K562 (cell line): ENCODE measurements around the gene PLCB1. TPM values are rescaled to one million over a fixed set of nuclear protein-coding genes. Genes with fewer than 3 reads are reported as not detected.

Experiments
- DEAF1 ChIP-seq: fragments of 450-650 bp; formaldehyde crosslinking; IDR thresholded peaks from 2 replicates; pipeline ENCODE4 v1.4.0; 2020; ENCODE audit warnings: mild to moderate bottlenecking, moderate library complexity
- FOXK2 ChIP-seq, 2 experiments: fragments of 450-650 bp; IDR thresholded peaks in 1 of 2; conservative IDR thresholded peaks in 1 of 2; 2 replicates each; pipeline ENCODE4 v1.6.1; 2016; ENCODE audit warnings: low read depth in 2 of 2, mild to moderate bottlenecking in 1 of 2
- HDAC6 ChIP-seq: IDR thresholded peaks from 2 replicates; pipeline ENCODE4 v1.6.1; 2012; ENCODE audit warnings: low read depth, mild to moderate bottlenecking, control low read depth, inconsistent platforms, low read length, moderate library complexity
- HLTF ChIP-seq: fragments of 450-650 bp; IDR thresholded peaks from 2 replicates; pipeline ENCODE4 v1.6.1; 2016
- HMGN3 ChIP-seq: IDR thresholded peaks from 2 replicates; pipeline ENCODE4 v1.6.1; 2011; ENCODE audit warnings: borderline replicate concordance, low read depth, mild to moderate bottlenecking, mixed read lengths, low read length; ENCODE audit not compliant: insufficient read length; ENCODE audit errors: extremely low read depth
- MEIS2 ChIP-seq: fragments of 450-650 bp; IDR thresholded peaks from 2 replicates; pipeline ENCODE4 v1.6.1; 2014; ENCODE audit warnings: mild to moderate bottlenecking; ENCODE audit not compliant: partially characterized antibody
- MTA1 ChIP-seq: fragments of 450-650 bp; IDR thresholded peaks from 2 replicates; pipeline ENCODE4 v1.6.1; 2017; ENCODE audit warnings: borderline replicate concordance
- PBX2 ChIP-seq, 2 experiments: IDR thresholded peaks in 1 of 2; conservative IDR thresholded peaks in 1 of 2; 2 replicates each; pipeline ENCODE4 v1.6.1; 2016; ENCODE audit warnings: low read depth in 2 of 2, mild to moderate bottlenecking in 1 of 2, missing compliant biosample characterization in 1 of 2, missing genetic modification characterization in 1 of 2, moderate library complexity in 1 of 2
- PKNOX1 ChIP-seq: fragments of 450-650 bp; IDR thresholded peaks from 2 replicates; pipeline ENCODE4 v1.6.1; 2016
- POLR2AphosphoS2 ChIP-seq: IDR thresholded peaks from 2 replicates; pipeline ENCODE4 v1.6.1; 2012; ENCODE audit warnings: low read length, improper control_type of control experiment
- RAD21 ChIP-seq, 2 experiments: fragments of 250-450 bp in 1 of 2; fragments of 450-650 bp in 1 of 2; sonication (Bioruptor Pico) in 1 of 2; formaldehyde crosslinking in 1 of 2; IDR thresholded peaks in 1 of 2; conservative IDR thresholded peaks in 1 of 2; 2 replicates each; pipeline versions ENCODE4 v1.4.0 to v1.8.0; 2020 to 2022; ENCODE audit warnings: mild to moderate bottlenecking in 2 of 2, moderate library complexity in 1 of 2
- SMC3 ChIP-seq: conservative IDR thresholded peaks from 2 replicates; pipeline ENCODE4 v1.6.1; 2011; ENCODE audit warnings: low read depth, low read length, improper control_type of control experiment; ENCODE audit not compliant: insufficient read depth
- polyA plus RNA-seq, 8 experiments: library from polyadenylated mRNA; depleted of rRNA in 4 of 8; stranded (reverse) in 5 of 8; unstranded in 3 of 8; fragments of >200 nt; fragmentation: Nextera tagmentation in 2 of 8; fragmentation: Illumina TruSeq in 1 of 8; extraction: Ambion mirVana in 2 of 8; extraction: Trizol in 1 of 8; gene quantifications; 2 replicates each; pipeline versions ENCODE4 v1.2.1 to v1.2.3, GENCODE V29; 2011 to 2014; ENCODE audit warnings: inconsistent platforms in 1 of 8, missing spikeins in 1 of 8
- total RNA-seq, 7 experiments: library from RNA; depleted of rRNA in 6 of 7; stranded (reverse); fragments of >200 nt in 6 of 7; fragmentation: Illumina TruSeq in 2 of 7; extraction: Trizol in 2 of 7; gene quantifications; 2 replicates each; pipeline versions ENCODE4 v1.2.1 to v1.2.3, GENCODE V29; 2011 to 2021; ENCODE audit warnings: low replicate concordance in 1 of 7

Gene PLCB1
- total and polyA plus RNA-seq, 9 of the 15 experiments (the other 6 are each of a cell fraction or from before 2014, with no cell fraction given): 0.34 to 3.1 (median 1.3) TPM

- TF ChIP-seq PBX2 (CRISPR knock-in tag; IDR thresholded peaks at IDR 0.05; ENCODE audit: low read depth) (no peak), PBX2 (tag; conservative IDR thresholded peaks at IDR 0.05; ENCODE audit: low read depth) (peak; percentile 91), RAD21 (CRISPR knock-in tag; conservative IDR thresholded peaks at IDR 0.05 in 1 of 2, IDR thresholded peaks at IDR 0.05 in 1 of 2) (peak; percentile 72 to 75), DEAF1 (CRISPR knock-in tag) (peak; percentile 57), MEIS2 (peak; percentile 91), PKNOX1 (peak; percentile 76), HMGN3 (no peak), MTA1 (no peak), FOXK2 (conservative IDR thresholded peaks at IDR 0.05 in 1 of 2, IDR thresholded peaks at IDR 0.05 in 1 of 2; ENCODE audit: low read depth in 2 of 2) (no peak), SMC3 (peak; percentile 36; the same call in 1 of the 2 replicates), POLR2AphosphoS2 (no peak), HDAC6 (no peak), HLTF (no peak)
These were observed 721.8 kb downstream of the PLCB1 start (continued) for GRCh38 chr20:8853805-8854338.
